Glutamatergic neuron (in vitro differentiated cells): ENCODE measurements around the gene ELF2. TPM values are rescaled to one million over a fixed set of nuclear protein-coding genes. Genes with fewer than 3 reads are reported as not detected.
"Not testable (repeated sequence)": the region's sequence is repeated elsewhere in the genome, so short reads cannot be mapped to it uniquely, and the experiment has no call there.

Experiments used
- DNase-seq: peaks from one replicate; pipeline ENCODE4 v3.0.0; 2022
- H3K27ac Mint-ChIP-seq: one replicate; pipeline ENCODE4 v1.8.0; 2020; ENCODE audit warnings: mild to moderate bottlenecking, mixed read lengths, inconsistent platforms; ENCODE audit not compliant: unreplicated experiment
- H3K27me3 Mint-ChIP-seq: one replicate; pipeline ENCODE4 v1.8.0; 2020; ENCODE audit warnings: mild to moderate bottlenecking, moderate library complexity, mixed read lengths, inconsistent platforms; ENCODE audit not compliant: unreplicated experiment
- H3K36me3 Mint-ChIP-seq: one replicate; pipeline ENCODE4 v1.8.0; 2020; ENCODE audit warnings: mild to moderate bottlenecking, mixed read lengths, inconsistent platforms; ENCODE audit not compliant: unreplicated experiment
- H3K4me1 Mint-ChIP-seq: one replicate; pipeline ENCODE4 v1.8.0; 2020; ENCODE audit warnings: mild to moderate bottlenecking, low read depth, mixed read lengths, inconsistent platforms; ENCODE audit not compliant: unreplicated experiment
- H3K4me3 Mint-ChIP-seq: one replicate; pipeline ENCODE4 v1.8.0; 2020; ENCODE audit warnings: mild to moderate bottlenecking, mixed read lengths, inconsistent platforms; ENCODE audit not compliant: unreplicated experiment
- H3K9me3 Mint-ChIP-seq: one replicate; pipeline ENCODE4 v1.8.0; 2020; ENCODE audit warnings: mild to moderate bottlenecking, moderate library complexity, mixed read lengths, inconsistent platforms; ENCODE audit not compliant: unreplicated experiment
- CTCF ChIP-seq: fragments of 200-600 bp; sonication (generic); IDR thresholded peaks from one replicate; pipeline ENCODE4 v1.5.0; 2021; ENCODE audit not compliant: partially characterized antibody, unreplicated experiment
- total RNA-seq: library from RNA; stranded (reverse); fragmentation: NEBNext Ultra II Directional; extraction: Animal tissue kit (Norgen Biotek cat#: 25700); gene quantifications from one replicate; pipeline ENCODE4 v1.2.1, GENCODE V29; 2021; ENCODE audit not compliant: unreplicated experiment

Gene ELF2
- total RNA-seq, 1 donor from 2014 or later: 32.4 TPM

- Mint-ChIP-seq H3K36me3 (no peaks in the 10 kb centered on the region), H3K4me1 (peaks cover 10% of the 10 kb centered on the region), H3K9me3 (peaks cover 2% of the 10 kb centered on the region), H3K4me3 (no peak overlapping the region), H3K27ac (no peak overlapping the region), H3K27me3 (peaks cover 3% of the 10 kb centered on the region)
- no peak for DNase-seq
- TF ChIP-seq CTCF: no peak
Observed at GRCh38 chr4:139036885-139037284, 140.1 kb downstream of the ELF2 start.

- no peak for TF ChIP-seq CTCF
- Mint-ChIP-seq H3K4me1 (peaks cover 12% of the 10 kb centered on the region), H3K27ac (peak overlapping the region; percentile 12), H3K4me3 (no peak overlapping the region), H3K27me3 (peaks cover 3% of the 10 kb centered on the region), H3K36me3 (no peaks in the 10 kb centered on the region), H3K9me3 (peaks cover 2% of the 10 kb centered on the region)
- no peak for DNase-seq
Observed at GRCh38 chr4:139035650-139036049, 141.4 kb downstream of the ELF2 start.

- no peak overlapping the region for H3K4me3 Mint-ChIP-seq
- H3K27me3 Mint-ChIP-seq: peaks cover 1% of the 10 kb centered on the region
- no peak overlapping the region for H3K27ac Mint-ChIP-seq
- H3K9me3 Mint-ChIP-seq: no peaks in the 10 kb centered on the region
- H3K36me3 Mint-ChIP-seq: no peaks in the 10 kb centered on the region
- peak; percentile 70 for DNase-seq
- H3K4me1 Mint-ChIP-seq: peaks cover 22% of the 10 kb centered on the region
- TF ChIP-seq CTCF: peak; percentile 73
Observed at GRCh38 chr4:139030614-139031235, 146.3 kb downstream of the ELF2 start.

- H3K27ac Mint-ChIP-seq, H3K27me3 Mint-ChIP-seq, H3K9me3 Mint-ChIP-seq, DNase-seq, H3K4me3 Mint-ChIP-seq, H3K36me3 Mint-ChIP-seq: not testable (repeated sequence)
- H3K4me1 Mint-ChIP-seq: peaks cover 18% of the 10 kb centered on the region
Observed at GRCh38 chr4:139029866-139030363, 147.1 kb downstream of the ELF2 start.

GRCh38 chr4:139028191-139028661, 148.8 kb downstream of the ELF2 start:
- Mint-ChIP-seq H3K27ac (peak overlapping the region; percentile 52), H3K4me3 (peak overlapping the region; percentile 2), H3K36me3 (no peaks in the 10 kb centered on the region), H3K9me3 (no peaks in the 10 kb centered on the region), H3K4me1 (peaks cover 21% of the 10 kb centered on the region), H3K27me3 (no peaks in the 10 kb centered on the region)
- no peak for TF ChIP-seq CTCF
- DNase-seq: peak; percentile 33
